GM12875 (cell line): ENCODE data around the gene ALAD.
A peak's percentile ranks its signal among the peaks of the same experiment; 100 is the strongest.

Source experiments
- H3K4me3 ChIP-seq: one replicate; pipeline ENCODE4 v1.5.1; 2011; ENCODE audit warnings: low read depth, low read length, control low read depth
- TF ChIP-seq, protein P1 (sequence below): IDR thresholded peaks from 2 replicates; pipeline ENCODE4 v1.5.1; 2011; ENCODE audit warnings: low read depth, mild to moderate bottlenecking, control low read depth, inconsistent platforms, low read length, moderate library complexity, borderline replicate concordance; ENCODE audit not compliant: insufficient read depth

Gene ALAD

DNA sequence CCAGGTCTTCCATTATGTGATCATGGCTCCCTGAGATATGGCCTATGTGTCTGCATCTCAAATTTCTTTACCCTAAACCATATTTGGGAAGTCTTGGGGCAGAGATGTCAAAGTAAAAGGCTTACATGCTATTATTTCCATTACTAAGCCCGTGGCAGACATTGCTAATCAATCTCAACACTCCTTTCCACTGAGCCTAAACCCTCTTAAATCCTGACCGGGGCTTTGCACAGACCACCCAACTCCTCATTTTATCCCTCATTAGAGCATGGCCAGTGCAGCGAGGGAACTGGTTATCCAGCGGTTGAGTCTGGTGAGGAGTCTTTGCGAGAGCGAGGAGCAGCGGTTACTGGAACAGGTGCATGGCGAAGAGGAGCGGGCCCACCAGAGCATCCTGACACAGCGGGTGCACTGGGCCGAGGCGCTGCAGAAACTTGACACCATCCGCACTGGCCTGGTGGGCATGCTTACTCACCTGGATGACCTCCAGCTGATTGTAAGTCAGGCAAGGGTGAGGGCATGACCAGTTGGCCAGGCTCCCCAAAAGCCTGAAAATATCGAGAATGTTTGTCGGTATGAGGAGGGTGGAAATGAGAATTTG is 40.7 kb downstream of the ALAD start:
- TF ChIP-seq, protein P1, sequence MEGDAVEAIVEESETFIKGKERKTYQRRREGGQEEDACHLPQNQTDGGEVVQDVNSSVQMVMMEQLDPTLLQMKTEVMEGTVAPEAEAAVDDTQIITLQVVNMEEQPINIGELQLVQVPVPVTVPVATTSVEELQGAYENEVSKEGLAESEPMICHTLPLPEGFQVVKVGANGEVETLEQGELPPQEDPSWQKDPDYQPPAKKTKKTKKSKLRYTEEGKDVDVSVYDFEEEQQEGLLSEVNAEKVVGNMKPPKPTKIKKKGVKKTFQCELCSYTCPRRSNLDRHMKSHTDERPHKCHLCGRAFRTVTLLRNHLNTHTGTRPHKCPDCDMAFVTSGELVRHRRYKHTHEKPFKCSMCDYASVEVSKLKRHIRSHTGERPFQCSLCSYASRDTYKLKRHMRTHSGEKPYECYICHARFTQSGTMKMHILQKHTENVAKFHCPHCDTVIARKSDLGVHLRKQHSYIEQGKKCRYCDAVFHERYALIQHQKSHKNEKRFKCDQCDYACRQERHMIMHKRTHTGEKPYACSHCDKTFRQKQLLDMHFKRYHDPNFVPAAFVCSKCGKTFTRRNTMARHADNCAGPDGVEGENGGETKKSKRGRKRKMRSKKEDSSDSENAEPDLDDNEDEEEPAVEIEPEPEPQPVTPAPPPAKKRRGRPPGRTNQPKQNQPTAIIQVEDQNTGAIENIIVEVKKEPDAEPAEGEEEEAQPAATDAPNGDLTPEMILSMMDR, result no peak
- no peak overlapping the region for H3K4me3 ChIP-seq

DNA sequence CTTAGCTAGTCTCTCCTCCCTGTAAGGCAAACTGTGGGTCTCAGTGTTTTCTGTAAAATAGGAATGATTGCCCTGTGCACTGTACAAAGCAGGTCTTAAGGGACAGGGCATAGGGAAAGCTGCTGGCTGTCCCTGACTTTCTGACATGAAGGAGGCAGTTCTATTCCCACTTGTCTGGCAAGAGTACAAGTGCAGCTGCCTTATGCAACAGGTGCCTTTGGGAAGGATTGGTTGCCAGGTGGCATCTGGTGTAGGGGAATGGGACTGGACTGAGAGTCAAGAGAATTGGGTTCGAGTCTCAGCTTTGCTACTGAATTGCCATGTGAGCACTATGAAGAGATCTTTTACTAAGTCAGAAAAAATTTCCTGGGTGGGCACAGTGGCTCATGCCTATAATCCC is 41.7 kb downstream of the ALAD start:
- TF ChIP-seq, protein P1, result no peak
- no peak overlapping the region for H3K4me3 ChIP-seq

DNA sequence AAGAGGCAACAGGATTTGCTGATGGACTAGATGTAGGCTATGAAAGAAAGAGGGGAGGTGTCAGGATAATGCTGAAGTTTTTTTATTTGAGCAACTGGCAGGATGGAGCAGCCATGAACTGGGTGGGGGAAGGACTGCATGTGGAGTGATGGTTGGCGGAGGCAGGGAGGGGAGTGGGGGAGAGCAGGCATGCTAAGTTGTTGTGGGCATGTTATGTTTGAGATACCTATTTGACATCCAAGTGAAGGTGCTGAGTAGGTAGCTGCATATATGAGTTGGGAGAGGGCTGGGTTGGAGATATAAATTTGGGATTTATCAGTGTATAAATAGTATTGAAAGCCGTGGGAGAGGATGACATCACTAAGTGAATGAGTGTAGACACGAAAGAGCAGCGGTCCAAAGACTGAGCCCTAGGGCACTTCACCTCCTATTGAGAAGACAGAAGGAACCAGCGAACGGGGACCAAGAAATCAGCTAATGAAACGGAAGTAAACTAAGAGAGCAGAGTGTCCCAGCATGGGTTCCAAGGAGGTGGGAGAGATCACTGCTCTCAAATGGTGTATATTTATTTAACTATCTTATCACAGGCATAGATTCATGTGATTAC is 44.3 kb downstream of the ALAD start:
- TF ChIP-seq, protein P1, result no peak

DNA sequence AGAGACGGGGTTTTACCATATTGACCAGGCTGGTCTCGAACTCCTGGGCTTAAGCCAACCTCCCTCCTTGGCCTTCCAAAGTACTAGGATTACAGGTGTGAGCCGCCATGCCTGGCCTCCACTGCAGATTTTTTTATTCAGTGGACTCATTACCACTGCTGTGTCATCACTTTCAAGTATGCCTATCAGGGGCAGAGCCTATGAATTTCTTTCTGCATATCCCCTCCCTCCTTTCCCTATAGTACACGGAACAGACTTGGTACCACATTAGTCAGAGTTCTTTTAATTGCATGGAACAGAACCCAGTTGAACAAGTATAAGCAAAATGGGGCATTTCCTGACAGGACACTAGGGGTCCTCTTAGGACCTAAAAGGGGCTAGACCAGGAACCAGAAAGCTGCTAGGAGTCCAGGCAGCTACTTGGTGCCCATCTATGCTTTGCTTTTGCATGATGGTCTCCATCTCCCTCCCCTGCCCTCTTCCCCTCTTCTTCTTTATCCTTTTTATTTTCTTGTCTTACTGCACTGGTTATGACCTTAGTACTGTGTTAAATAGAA is 46.0 kb downstream of the ALAD start:
- H3K4me3 ChIP-seq, result no peak overlapping the region
- TF ChIP-seq, protein P1, result 0 out of 2 replicates have a peak, but pooled peaks have one; percentile 8

More for the DNA sequence above, 44.3 kb downstream of the ALAD start:
- no peak overlapping the region for H3K4me3 ChIP-seq

DNA sequence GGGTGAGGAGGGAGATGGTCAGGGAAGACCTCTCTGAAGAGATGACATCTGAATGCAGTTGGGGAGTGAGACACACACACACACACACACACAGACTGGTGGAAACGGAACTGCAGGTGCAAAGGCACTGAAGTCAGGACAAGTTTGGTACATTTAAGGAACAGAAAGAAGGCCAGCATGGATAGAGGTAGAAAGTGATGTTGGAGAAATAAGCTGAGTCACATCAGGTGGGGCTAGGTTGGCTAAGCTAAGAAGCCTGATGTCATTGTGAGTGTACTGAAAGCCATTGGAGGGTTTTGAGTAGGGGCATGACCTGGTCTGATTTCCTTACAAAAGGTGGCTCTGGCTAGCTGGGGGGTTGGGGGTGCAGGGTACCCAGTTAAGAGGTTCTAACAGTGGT is 48.7 kb downstream of the ALAD start:
- TF ChIP-seq, protein P1, result no peak

DNA sequence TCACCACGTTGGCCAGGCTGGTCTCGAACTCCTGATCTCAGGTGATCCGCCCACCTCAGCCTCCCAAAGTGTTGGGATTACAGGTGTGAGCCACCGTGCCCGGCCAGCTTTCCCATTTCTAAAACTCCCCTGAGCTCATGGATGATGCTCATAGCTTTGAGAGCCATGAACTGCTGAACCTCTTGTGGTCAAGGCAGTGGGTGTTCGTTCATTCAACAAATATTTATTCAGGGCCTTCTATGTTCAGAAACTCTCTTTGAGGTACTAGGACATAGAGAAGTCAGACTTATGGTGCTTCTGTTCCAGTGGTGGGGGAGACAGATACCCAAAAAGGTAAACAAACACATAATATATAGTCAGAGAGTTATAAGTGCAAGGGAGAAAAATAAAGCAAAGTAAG is 49.1 kb downstream of the ALAD start:
- no peak overlapping the region for H3K4me3 ChIP-seq
- TF ChIP-seq, protein P1, result no peak

More for the DNA sequence above, 48.7 kb downstream of the ALAD start:
- no peak overlapping the region for H3K4me3 ChIP-seq

DNA sequence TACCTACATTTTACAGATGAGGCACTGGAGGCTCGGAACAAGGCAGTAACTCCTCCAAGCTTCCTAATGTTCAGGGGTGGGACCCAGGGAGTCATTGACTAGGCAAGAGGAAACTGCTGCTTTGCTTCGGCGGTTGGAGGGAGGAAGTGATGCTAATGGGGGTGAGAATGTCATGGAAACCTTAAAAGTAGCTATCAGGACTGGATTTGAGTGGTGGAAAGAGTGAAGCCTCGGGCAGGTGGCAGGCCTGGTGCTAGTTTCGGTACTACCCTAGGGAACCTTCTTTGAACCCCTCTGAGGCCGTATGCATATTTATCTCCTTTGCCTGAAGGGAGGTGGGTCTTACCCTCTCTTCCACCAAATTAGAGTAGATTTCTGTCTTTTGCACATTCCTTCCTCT is 50.1 kb downstream of the ALAD start:
- TF ChIP-seq, protein P1, result no peak
- H3K4me3 ChIP-seq, result no peak overlapping the region
